ENCODE results near the gene RERE. TPM values are rescaled to one million over a fixed set of nuclear protein-coding genes. Genes with fewer than 3 reads are reported as not detected.

RERE gene
- total and polyA plus RNA-seq, 7 donors: 19.2 to 148 (median 90.6) TPM

GRCh38 chr1:8315573-8316475 lies 501.6 kb downstream of the RERE start:
- H3K27ac ChIP-seq: no peak overlapping the region
- no peaks in the 10 kb centered on the region for H3K27me3 ChIP-seq
- no peak for DNase-seq
- no peak overlapping the region for H3K4me3 ChIP-seq
- no peaks in the 10 kb centered on the region for H3K36me3 ChIP-seq
- TF ChIP-seq CTCF (IDR thresholded peaks at IDR 0.05) (no peak), POLR2AphosphoS5 (IDR thresholded peaks at IDR 0.05) (no peak), POLR2A (IDR thresholded peaks at IDR 0.05) (no peak), EP300 (IDR thresholded peaks at IDR 0.05) (no peak)
- intact Hi-C loops (cut with DNase I): loop anchor here (2.0 to 10.0 kb wide), 3 partner anchors 33 to 341 kb away; no protein-coding TSS in a partner anchor
- H3K9me3 ChIP-seq: no peaks in the 10 kb centered on the region
- 71 to 78% methylated on average over 14 of the region's 14 CpGs for WGBS, 2 donors
- H3K4me1 ChIP-seq: peaks cover 0 to 36% (median 28%) of the 10 kb centered on the region in 4 donors

GRCh38 chr1:8314346-8315280 lies 502.8 kb downstream of the RERE start:
- TF ChIP-seq POLR2AphosphoS5 (IDR thresholded peaks at IDR 0.05): no peak
- peak; percentile 83 to 97 (median 95) for TF ChIP-seq CTCF (IDR thresholded peaks at IDR 0.05)
- no peaks in the 10 kb centered on the region for H3K27me3 ChIP-seq
- intact Hi-C loops (cut with DNase I): loop anchor here (1.0 to 10.0 kb wide), 6 partner anchors 34 to 340 kb away; no protein-coding TSS in a partner anchor
- peaks cover 0 to 36% (median 28%) of the 10 kb centered on the region in 4 donors for H3K4me1 ChIP-seq
- H3K36me3 ChIP-seq: no peaks in the 10 kb centered on the region
- H3K4me3 ChIP-seq: no peak overlapping the region
- WGBS, 2 donors: 42 to 53% methylated on average over 21 of the region's 21 CpGs
- peak overlapping the region in 1 of 4 donors; percentile 11 for H3K27ac ChIP-seq
- peak; percentile 92 for DNase-seq
- no peaks in the 10 kb centered on the region for H3K9me3 ChIP-seq

- no peaks in the 10 kb centered on the region for H3K36me3 ChIP-seq
- intact Hi-C loops (cut with DNase I): loop anchor here (5.0 to 10.0 kb wide), 2 partner anchors 76 to 178 kb away; no protein-coding TSS in a partner anchor
- H3K27ac ChIP-seq: no peak overlapping the region
- 81 to 85% methylated on average over 6 of the region's 6 CpGs for WGBS, 2 donors
- DNase-seq: no peak
- TF ChIP-seq POLR2AphosphoS5 (IDR thresholded peaks at IDR 0.05): no peak
- TF ChIP-seq CTCF (IDR thresholded peaks at IDR 0.05): no peak
- TF ChIP-seq POLR2A (IDR thresholded peaks at IDR 0.05): no peak
- no peak for TF ChIP-seq EP300 (IDR thresholded peaks at IDR 0.05)
- no peak overlapping the region for H3K4me3 ChIP-seq
- no peaks in the 10 kb centered on the region for H3K9me3 ChIP-seq
- no peaks in the 10 kb centered on the region for H3K27me3 ChIP-seq
- H3K4me1 ChIP-seq: peaks cover 0 to 30% (median 21%) of the 10 kb centered on the region in 4 donors
Observed at GRCh38 chr1:8313231-8313630, 504.2 kb downstream of the RERE start.

- DNase-seq: no peak
- intact Hi-C loops (cut with DNase I): loop anchor here (5.0 to 10.0 kb wide), 2 partner anchors 75 to 178 kb away; no protein-coding TSS in a partner anchor
- H3K27me3 ChIP-seq: no peaks in the 10 kb centered on the region
- no peak for TF ChIP-seq EP300 (IDR thresholded peaks at IDR 0.05)
- no peak for TF ChIP-seq POLR2AphosphoS5 (IDR thresholded peaks at IDR 0.05)
- TF ChIP-seq CTCF (IDR thresholded peaks at IDR 0.05): no peak
- TF ChIP-seq POLR2A (IDR thresholded peaks at IDR 0.05): no peak
- no peaks in the 10 kb centered on the region for H3K9me3 ChIP-seq
- peaks cover 0 to 24% (median 17%) of the 10 kb centered on the region in 4 donors for H3K4me1 ChIP-seq
- WGBS, 2 donors: 84 to 88% methylated on average over 17 of the region's 17 CpGs
- H3K27ac ChIP-seq: peak overlapping the region in 3 of 4 donors; percentile 43 to 45 (median 44)
- no peaks in the 10 kb centered on the region for H3K36me3 ChIP-seq
- no peak overlapping the region for H3K4me3 ChIP-seq
Observed at GRCh38 chr1:8312235-8313218, 504.9 kb downstream of the RERE start.
